ENCODE results near the gene RAPGEF4.

The RAPGEF4 gene

DNA sequence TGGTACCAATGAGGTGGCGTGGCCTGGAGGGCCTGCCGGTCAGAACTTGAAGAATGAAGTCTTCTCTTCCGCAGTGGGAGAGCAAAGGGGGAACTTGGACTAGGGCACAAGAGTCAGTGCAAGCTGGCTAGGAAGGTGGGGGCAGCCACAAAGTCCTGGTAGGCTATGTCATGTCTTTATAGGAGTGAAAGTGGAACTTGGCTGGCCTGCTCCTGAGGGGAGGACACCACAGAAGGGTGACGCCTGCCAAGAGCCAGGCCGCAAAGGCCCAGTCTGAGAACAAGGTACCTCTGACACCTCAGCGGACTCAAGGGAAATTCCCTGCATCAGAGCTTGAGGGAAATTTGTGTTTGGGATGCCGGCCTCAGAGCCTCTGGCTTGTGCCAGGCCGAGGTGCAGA lies 307.8 kb downstream of the RAPGEF4 start:
- no peak for TF ChIP-seq TAF1 (IDR thresholded peaks at IDR 0.05; ENCODE audit: borderline replicate concordance, insufficient read depth, low read length)

DNA sequence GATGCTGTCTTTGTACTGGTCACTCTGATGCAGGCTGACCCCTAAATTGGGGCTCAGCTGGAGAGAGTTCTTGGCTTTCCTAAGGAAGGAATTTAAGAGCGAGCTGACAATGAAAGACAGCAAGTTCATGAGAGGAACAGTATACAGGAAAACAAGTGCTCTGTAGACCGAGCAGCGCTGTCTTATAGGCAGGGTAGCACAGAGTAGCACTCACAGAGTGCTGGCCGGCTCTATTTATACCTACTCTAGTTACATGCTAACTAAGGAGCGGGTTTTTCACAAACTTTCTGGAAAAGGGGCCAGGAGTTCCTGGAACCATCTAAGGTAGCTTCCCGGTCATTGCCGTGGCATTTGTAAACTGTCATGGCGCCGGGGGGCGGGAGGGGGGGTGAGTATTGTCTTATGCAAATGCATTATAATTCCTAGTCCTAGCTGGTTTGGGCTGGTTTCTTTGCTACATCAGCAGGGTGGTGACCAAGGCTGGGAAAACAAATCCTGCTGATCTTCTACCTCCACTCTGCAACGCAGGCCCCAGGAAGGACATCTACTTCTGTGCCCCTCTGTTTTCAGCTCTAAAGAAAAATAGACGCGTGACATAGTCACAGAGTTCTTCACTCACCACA lies 308.4 kb downstream of the RAPGEF4 start:
- TF ChIP-seq TAF1 (IDR thresholded peaks at IDR 0.05; ENCODE audit: borderline replicate concordance, insufficient read depth, low read length) (no peak), FOXP2 (optimal IDR thresholded peaks at IDR 0.05; ENCODE audit: borderline replicate concordance, extremely low read depth, extremely low read length, insufficient read depth) (no peak), SIN3A (IDR thresholded peaks at IDR 0.05; ENCODE audit: borderline replicate concordance, insufficient read depth, low read length) (no peak), POLR2AphosphoS5 (IDR thresholded peaks at IDR 0.05; ENCODE audit: low read depth, low read length) (no peak)
- TF ChIP-seq, protein P1, sequence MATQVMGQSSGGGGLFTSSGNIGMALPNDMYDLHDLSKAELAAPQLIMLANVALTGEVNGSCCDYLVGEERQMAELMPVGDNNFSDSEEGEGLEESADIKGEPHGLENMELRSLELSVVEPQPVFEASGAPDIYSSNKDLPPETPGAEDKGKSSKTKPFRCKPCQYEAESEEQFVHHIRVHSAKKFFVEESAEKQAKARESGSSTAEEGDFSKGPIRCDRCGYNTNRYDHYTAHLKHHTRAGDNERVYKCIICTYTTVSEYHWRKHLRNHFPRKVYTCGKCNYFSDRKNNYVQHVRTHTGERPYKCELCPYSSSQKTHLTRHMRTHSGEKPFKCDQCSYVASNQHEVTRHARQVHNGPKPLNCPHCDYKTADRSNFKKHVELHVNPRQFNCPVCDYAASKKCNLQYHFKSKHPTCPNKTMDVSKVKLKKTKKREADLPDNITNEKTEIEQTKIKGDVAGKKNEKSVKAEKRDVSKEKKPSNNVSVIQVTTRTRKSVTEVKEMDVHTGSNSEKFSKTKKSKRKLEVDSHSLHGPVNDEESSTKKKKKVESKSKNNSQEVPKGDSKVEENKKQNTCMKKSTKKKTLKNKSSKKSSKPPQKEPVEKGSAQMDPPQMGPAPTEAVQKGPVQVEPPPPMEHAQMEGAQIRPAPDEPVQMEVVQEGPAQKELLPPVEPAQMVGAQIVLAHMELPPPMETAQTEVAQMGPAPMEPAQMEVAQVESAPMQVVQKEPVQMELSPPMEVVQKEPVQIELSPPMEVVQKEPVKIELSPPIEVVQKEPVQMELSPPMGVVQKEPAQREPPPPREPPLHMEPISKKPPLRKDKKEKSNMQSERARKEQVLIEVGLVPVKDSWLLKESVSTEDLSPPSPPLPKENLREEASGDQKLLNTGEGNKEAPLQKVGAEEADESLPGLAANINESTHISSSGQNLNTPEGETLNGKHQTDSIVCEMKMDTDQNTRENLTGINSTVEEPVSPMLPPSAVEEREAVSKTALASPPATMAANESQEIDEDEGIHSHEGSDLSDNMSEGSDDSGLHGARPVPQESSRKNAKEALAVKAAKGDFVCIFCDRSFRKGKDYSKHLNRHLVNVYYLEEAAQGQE (IDR thresholded peaks at IDR 0.05; ENCODE audit: insufficient read depth in 1 of 2, low read depth in 2 of 2, low read length in 2 of 2) = no peak

DNA sequence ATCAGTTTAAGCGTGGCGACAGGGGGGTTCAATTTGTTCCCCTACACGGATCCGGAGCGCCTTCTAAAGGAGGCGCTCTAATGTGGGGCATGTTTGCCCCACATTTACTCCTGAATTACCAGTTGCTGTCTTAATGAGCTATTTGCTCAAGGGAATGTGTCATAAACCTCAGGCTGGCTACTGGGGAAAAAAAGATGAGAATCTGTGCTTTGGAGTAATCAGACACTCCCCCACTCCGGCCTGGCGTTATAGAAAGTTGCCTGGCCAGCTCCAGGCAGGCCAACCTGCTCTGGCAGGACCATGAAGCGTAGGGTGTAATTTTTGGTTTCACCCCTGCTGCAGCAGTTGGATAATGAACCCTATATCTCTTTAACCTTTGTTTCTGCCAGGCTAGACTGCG lies 309.0 kb downstream of the RAPGEF4 start:
- TF ChIP-seq POLR2AphosphoS5 (IDR thresholded peaks at IDR 0.05; ENCODE audit: low read depth, low read length) (no peak), FOXP2 (optimal IDR thresholded peaks at IDR 0.05; ENCODE audit: borderline replicate concordance, extremely low read depth, extremely low read length, insufficient read depth) (no peak), SIN3A (IDR thresholded peaks at IDR 0.05; ENCODE audit: borderline replicate concordance, insufficient read depth, low read length) (no peak), TAF1 (IDR thresholded peaks at IDR 0.05; ENCODE audit: borderline replicate concordance, insufficient read depth, low read length) (no peak)
- TF ChIP-seq, protein P1 (IDR thresholded peaks at IDR 0.05; ENCODE audit: insufficient read depth in 1 of 2, low read depth in 2 of 2, low read length in 2 of 2) = no peak

DNA sequence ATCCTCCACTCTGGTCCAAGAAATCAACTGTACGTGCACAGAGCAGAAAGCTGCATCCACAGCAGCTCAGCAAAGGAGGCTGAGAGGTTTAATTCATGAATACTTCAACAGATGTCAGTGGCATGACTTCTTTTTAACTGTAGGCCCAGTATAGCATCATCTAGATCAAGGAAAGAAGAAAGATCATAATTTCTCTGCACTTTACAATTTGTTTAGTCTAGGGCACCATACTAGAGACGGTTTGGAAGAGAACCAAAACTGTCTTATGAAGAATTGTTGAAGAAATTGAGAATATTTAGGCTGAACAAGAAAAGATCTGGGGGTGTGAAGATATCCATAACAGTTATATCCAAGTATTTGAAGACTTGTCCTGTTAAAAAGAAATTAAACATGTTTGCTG lies 309.5 kb downstream of the RAPGEF4 start:
- no peak for TF ChIP-seq POLR2AphosphoS5 (IDR thresholded peaks at IDR 0.05; ENCODE audit: low read depth, low read length)
- TF ChIP-seq TAF1 (IDR thresholded peaks at IDR 0.05; ENCODE audit: borderline replicate concordance, insufficient read depth, low read length) = no peak
- TF ChIP-seq SIN3A (IDR thresholded peaks at IDR 0.05; ENCODE audit: borderline replicate concordance, insufficient read depth, low read length) = no peak
- TF ChIP-seq, protein P1 (IDR thresholded peaks at IDR 0.05; ENCODE audit: insufficient read depth in 1 of 2, low read depth in 2 of 2, low read length in 2 of 2) = no peak
- no peak for TF ChIP-seq FOXP2 (optimal IDR thresholded peaks at IDR 0.05; ENCODE audit: borderline replicate concordance, extremely low read depth, extremely low read length, insufficient read depth)

DNA sequence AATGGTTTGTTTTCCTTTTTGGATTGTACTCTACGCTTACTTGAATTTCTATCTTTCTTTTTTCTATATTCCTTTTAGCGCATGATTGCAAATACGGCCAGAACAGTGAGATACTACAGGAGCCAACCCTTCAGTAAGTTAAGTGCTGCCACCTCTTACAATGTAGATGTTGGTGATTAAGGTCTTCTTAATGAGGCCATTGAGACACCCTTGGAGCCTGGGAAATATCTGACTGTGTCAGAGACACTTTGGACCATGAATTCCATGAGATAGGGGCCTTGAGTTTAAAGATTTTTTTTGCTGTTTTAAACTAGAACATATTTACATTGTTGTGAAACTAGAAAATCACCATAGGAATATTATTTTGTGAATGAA lies 312.9 kb downstream of the RAPGEF4 start:
- TF ChIP-seq FOXP2 (optimal IDR thresholded peaks at IDR 0.05; ENCODE audit: borderline replicate concordance, extremely low read depth, extremely low read length, insufficient read depth) (no peak), SIN3A (IDR thresholded peaks at IDR 0.05; ENCODE audit: borderline replicate concordance, insufficient read depth, low read length) (no peak), POLR2AphosphoS5 (IDR thresholded peaks at IDR 0.05; ENCODE audit: low read depth, low read length) (no peak), TAF1 (IDR thresholded peaks at IDR 0.05; ENCODE audit: borderline replicate concordance, insufficient read depth, low read length) (no peak)
- TF ChIP-seq, protein P1 (IDR thresholded peaks at IDR 0.05; ENCODE audit: insufficient read depth in 1 of 2, low read depth in 2 of 2, low read length in 2 of 2) = no peak
